Pancreas (tissue), 10 donors: ENCODE results near the gene LSM10. TPM values are rescaled to one million over a fixed set of nuclear protein-coding genes. Genes with fewer than 3 reads are reported as not detected.

Source experiments
- ATAC-seq, 4 donors: fragments of 200-7000 bp; cut with Tn5 transposase; one replicate each; pipeline versions ENCODE4 v1.8.0 to v1.9.1; 2020; ENCODE audit warnings: mild to moderate bottlenecking in 4 of 4, moderate library complexity in 4 of 4
- DNase-seq, 6 donors: peaks; one replicate each; pipeline ENCODE4 v3.0.0-alpha.2; 2020
- FAIRE-seq: peaks from 2 replicates; lab custom pipeline; 2012; peaks lifted over from hg19 to GRCh38; lab: Jason Lieb, UNC
- H3K27ac ChIP-seq, 4 donors: fragments of 200-600 bp; sonication (generic); 1 replicate in 3 of 4; 2 replicates in 1 of 4; pipeline versions ENCODE4 v1.5.0 to v1.8.0; 2020
- H3K27me3 ChIP-seq, 4 donors: fragments of 200-600 bp; one replicate each; pipeline ENCODE4 v1.8.0; 2021
- H3K36me3 ChIP-seq, 3 donors: fragments of 200-600 bp; sonication (generic) in 1 of 3; one replicate each; pipeline versions ENCODE4 v1.5.0 to v1.8.0; 2020 to 2021
- H3K4me1 ChIP-seq, 3 donors: fragments of 200-600 bp; one replicate each; pipeline ENCODE4 v1.8.0; 2021
- H3K4me3 ChIP-seq, 4 donors: fragments of 200-600 bp; sonication (generic) in 2 of 4; one replicate each; pipeline versions ENCODE4 v1.5.0 to v1.8.0; 2020 to 2021
- H3K9me3 ChIP-seq, 4 donors: fragments of 200-600 bp; one replicate each; pipeline ENCODE4 v1.8.0; 2021
- WGBS, 2 donors: extraction: QIAGEN DNeasy Blood & Tissue Kit; methylation state at CpG; one replicate each; pipeline ENCODE4 v1.1.7; 2013; 5-methylcytosine and 5-hydroxymethylcytosine counted together
- intact Hi-C, 3 donors: fragments of 100-400 bp; cut with DNase I; formaldehyde crosslinking; loops; one replicate each; pipeline versions ENCODE4 v1.11.1 to v1.14.2; 2022
- polyA plus RNA-seq, 2 donors: library from polyadenylated mRNA; stranded (reverse); fragments of 200-250 nt; gene quantifications; one replicate each; pipeline ENCODE4 v1.2.3, GENCODE V29; 2013
- total RNA-seq, 6 donors: library from RNA; stranded (reverse); fragmentation: NEBNext Ultra II Directional in 4 of 6; extraction: Animal tissue kit (Norgen Biotek cat#: 25700) in 4 of 6; gene quantifications; one replicate each; pipeline versions ENCODE4 v1.2.1 to v1.2.4, GENCODE V29; 2021 to 2023
- TF ChIP-seq, protein P1 (sequence below), 4 donors: fragments of 200-600 bp; sonication (generic) in 3 of 4; IDR thresholded peaks; one replicate each; pipeline versions ENCODE4 v1.5.0 to v1.8.0; 2021; ENCODE audit warnings: antibody characterized with exemption in 4 of 4
- donor health status: healthy with polysubstance abuse.
- donor health status: DM: no; HTN: no; CAD: no; lungs with moderate emphysema.
- donor health status: DM: no; HTN: no; CAD: no.
- donor health status: control.
- donor health status: control.
- donor health status: Bipolar disorder and iron deficiency.
- donor health status: DM: yes; HTN: yes; CAD: no.
- donor health status: DM: no; HTN: no; CAD: no.
- donor health status: DM: no; HTN: no; CAD: no.
- donor health status: DM: yes; HTN: yes; CAD: no.

Gene LSM10
- total and polyA plus RNA-seq, 8 donors: 9.5 to 26.9 (median 14.3) TPM

DNA sequence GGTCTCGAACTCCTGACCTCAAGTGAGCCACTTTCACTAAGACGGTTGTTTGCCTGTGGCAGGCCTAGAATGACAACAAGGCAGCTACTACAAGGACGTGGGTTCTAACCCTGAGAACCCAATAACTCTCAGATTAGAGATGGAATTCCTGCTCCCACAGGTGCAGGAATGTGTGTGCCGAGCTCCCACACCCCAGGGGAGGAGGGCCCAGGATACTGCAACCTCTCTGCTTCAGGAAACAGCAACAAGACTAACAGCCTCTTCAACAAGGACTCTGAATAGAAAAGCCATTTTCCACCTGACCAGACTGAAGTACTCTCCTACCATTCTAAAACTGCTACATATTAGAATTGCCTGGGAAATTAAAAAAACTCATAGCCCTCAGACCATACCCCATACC, 4.9 kb downstream of the LSM10 start:
- intact Hi-C loops: no loop called here
- WGBS, 2 donors: 82 to 83% methylated on average over 4 of the region's 4 CpGs
- TF ChIP-seq, protein P1, sequence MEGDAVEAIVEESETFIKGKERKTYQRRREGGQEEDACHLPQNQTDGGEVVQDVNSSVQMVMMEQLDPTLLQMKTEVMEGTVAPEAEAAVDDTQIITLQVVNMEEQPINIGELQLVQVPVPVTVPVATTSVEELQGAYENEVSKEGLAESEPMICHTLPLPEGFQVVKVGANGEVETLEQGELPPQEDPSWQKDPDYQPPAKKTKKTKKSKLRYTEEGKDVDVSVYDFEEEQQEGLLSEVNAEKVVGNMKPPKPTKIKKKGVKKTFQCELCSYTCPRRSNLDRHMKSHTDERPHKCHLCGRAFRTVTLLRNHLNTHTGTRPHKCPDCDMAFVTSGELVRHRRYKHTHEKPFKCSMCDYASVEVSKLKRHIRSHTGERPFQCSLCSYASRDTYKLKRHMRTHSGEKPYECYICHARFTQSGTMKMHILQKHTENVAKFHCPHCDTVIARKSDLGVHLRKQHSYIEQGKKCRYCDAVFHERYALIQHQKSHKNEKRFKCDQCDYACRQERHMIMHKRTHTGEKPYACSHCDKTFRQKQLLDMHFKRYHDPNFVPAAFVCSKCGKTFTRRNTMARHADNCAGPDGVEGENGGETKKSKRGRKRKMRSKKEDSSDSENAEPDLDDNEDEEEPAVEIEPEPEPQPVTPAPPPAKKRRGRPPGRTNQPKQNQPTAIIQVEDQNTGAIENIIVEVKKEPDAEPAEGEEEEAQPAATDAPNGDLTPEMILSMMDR (IDR thresholded peaks at IDR 0.05): no peak
- no peaks in the 10 kb centered on the region for H3K27me3 ChIP-seq
- no peak overlapping the region for H3K4me3 ChIP-seq
- H3K4me1 ChIP-seq: peaks cover 0 to 7% (median 0%) of the 10 kb centered on the region in 3 donors
- H3K9me3 ChIP-seq: no peaks in the 10 kb centered on the region
- H3K36me3 ChIP-seq: peaks cover 0 to 10% (median 6%) of the 10 kb centered on the region in 3 donors
- FAIRE-seq: no peak
- H3K27ac ChIP-seq: no peak overlapping the region
- DNase-seq: no peak
- ATAC-seq: no peak

DNA sequence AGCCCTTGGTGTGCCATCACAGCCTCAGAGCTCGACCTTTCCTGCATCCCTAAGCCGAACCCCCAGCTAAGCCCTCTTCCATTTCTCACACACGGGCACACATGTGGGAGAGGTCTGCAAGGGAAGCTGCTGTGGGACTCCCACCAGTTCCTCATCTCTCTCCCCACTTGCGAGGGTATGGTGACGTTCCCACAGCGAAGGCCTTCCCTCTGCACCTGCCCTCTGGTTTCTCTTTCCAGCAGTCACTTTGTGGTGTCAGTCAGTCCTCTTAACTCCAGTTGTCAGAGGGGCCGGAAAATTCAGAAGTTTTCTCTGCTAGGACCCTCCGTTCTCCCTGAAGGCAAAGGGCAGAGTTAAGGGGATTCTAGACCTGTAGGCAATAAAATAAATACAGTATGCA, 6.4 kb downstream of the LSM10 start:
- Histone ChIP-seq H3K36me3 (peaks cover 0 to 10% (median 6%) of the 10 kb centered on the region in 3 donors), H3K4me3 (no peak overlapping the region), H3K27me3 (no peaks in the 10 kb centered on the region), H3K4me1 (peaks cover 0 to 8% (median 7%) of the 10 kb centered on the region in 3 donors), H3K9me3 (no peaks in the 10 kb centered on the region), H3K27ac (no peak overlapping the region)
- WGBS, 2 donors: 92 to 93% methylated on average over 8 of the region's 8 CpGs
- no peak for DNase-seq
- FAIRE-seq: no peak
- TF ChIP-seq, protein P1 (IDR thresholded peaks at IDR 0.05): no peak
- no peak for ATAC-seq
- intact Hi-C loops: no loop called here

DNA sequence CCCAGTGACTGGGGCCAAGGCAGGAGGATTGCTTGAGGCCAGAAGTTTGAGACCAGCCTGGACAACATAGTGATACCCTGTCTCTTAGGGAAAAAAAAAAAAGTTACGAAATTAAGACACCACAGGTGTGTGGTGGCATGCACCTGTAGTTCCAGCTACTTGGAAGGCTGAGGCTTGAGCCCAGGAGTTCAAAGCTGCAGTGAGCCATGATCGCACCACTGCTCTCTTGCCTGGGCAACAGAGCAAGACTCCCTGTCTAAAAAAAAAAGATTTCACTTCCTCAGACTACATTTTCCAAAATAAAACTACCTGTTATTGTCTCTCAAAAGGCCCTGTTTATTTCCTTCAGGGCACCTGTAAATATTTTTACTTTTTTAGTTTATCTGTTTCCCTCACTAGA, 7.3 kb downstream of the LSM10 start:
- intact Hi-C loops: no loop called here
- WGBS, 2 donors: 88 to 94% methylated on average over 2 of the region's 2 CpGs
- Histone ChIP-seq H3K4me3 (no peak overlapping the region), H3K9me3 (no peaks in the 10 kb centered on the region), H3K4me1 (peaks cover 0 to 8% (median 7%) of the 10 kb centered on the region in 3 donors), H3K27ac (no peak overlapping the region), H3K27me3 (no peaks in the 10 kb centered on the region), H3K36me3 (peaks cover 0 to 10% (median 6%) of the 10 kb centered on the region in 3 donors)
- ATAC-seq (no peak), DNase-seq (no peak), FAIRE-seq (no peak)
- TF ChIP-seq, protein P1 (IDR thresholded peaks at IDR 0.05): no peak

DNA sequence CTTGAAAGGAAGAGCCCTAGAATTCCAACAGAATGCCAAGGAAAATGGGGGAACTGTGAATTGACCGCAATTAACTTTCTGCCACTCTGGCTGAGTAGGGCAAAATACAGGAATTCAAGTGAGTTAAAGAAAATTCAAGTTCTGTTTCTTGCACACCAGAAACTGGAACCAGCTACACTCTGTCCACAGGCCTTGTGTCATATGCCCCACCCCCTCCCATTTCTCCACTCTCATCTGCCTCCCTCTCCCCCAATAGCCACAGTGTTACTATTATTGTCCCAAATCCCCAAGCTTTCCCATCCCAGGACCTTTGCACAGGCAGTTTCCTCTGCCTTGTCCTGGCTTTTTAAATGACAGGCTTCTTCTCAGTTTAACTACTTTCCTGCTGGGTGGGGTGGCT, 7.7 kb downstream of the LSM10 start:
- TF ChIP-seq, protein P1 (IDR thresholded peaks at IDR 0.05): no peak
- H3K36me3 ChIP-seq: peaks cover 0 to 10% (median 6%) of the 10 kb centered on the region in 3 donors
- no peak overlapping the region for H3K4me3 ChIP-seq
- intact Hi-C loops: no loop called here
- 94 to 98% methylated on average over 1 of the region's 1 CpG for WGBS, 2 donors
- no peaks in the 10 kb centered on the region for H3K27me3 ChIP-seq
- no peaks in the 10 kb centered on the region for H3K9me3 ChIP-seq
- no peak overlapping the region for H3K27ac ChIP-seq
- FAIRE-seq: no peak
- H3K4me1 ChIP-seq: peaks cover 0 to 8% (median 7%) of the 10 kb centered on the region in 3 donors
- DNase-seq: no peak
- no peak for ATAC-seq

DNA sequence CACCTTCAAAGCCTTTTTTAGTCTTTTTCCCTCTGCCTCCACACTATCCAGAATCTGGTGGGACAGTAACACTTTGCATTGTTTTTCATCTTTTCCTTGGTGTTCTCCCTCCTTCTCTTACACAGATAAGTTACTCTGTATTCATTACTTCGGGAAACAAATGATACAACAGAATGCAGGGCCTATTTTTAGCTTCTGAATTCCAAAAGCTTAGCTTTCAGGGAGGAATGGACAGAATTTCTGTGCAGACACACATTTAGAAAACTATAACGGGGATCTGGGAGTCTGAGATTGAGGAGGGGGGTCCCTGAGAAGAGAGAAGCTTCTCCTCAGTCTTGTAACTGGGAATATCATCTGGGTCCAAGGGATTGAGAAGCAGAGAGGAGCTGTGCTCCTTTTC, 8.4 kb downstream of the LSM10 start:
- H3K27ac ChIP-seq: no peak overlapping the region
- ATAC-seq (no peak), DNase-seq (no peak), FAIRE-seq (no peak)
- H3K36me3 ChIP-seq: peaks cover 0 to 10% (median 6%) of the 10 kb centered on the region in 3 donors
- H3K9me3 ChIP-seq: no peaks in the 10 kb centered on the region
- intact Hi-C loops: no loop called here
- WGBS, 2 donors: 82 to 86% methylated on average over 2 of the region's 2 CpGs
- TF ChIP-seq, protein P1 (IDR thresholded peaks at IDR 0.05): no peak
- H3K4me1 ChIP-seq: peaks cover 3 to 12% (median 12%) of the 10 kb centered on the region in 3 donors
- H3K27me3 ChIP-seq: no peaks in the 10 kb centered on the region
- no peak overlapping the region for H3K4me3 ChIP-seq
